Measurements from ENCODE around the gene NBPF20.
"Not testable (repeated sequence)": the region's sequence is repeated elsewhere in the genome, so short reads cannot be mapped to it uniquely, and the experiment has no call there.

The NBPF20 gene, protein sequence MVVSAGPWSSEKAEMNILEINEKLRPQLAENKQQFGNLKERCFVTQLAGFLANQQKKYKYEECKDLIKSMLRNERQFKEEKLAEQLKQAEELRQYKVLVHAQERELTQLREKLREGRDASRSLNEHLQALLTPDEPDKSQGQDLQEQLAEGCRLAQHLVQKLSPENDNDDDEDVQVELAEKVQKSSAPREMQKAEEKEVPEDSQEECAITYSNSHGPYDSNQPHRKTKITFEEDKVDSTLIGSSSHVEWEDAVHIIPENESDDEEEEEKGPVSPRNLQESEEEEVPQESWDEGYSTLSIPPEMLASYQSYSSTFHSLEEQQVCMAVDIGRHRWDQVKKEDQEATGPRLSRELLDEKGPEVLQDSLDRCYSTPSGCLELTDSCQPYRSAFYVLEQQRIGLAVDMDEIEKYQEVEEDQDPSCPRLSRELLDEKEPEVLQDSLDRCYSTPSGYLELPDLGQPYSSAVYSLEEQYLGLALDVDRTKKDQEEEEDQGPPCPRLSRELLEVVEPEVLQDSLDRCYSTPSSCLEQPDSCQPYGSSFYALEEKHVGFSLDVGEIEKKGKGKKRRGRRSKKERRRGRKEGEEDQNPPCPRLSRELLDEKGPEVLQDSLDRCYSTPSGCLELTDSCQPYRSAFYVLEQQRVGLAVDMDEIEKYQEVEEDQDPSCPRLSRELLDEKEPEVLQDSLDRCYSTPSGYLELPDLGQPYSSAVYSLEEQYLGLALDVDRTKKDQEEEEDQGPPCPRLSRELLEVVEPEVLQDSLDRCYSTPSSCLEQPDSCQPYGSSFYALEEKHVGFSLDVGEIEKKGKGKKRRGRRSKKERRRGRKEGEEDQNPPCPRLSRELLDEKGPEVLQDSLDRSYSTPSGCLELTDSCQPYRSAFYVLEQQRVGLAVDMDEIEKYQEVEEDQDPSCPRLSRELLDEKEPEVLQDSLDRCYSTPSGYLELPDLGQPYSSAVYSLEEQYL (N-terminal part only)

DNA sequence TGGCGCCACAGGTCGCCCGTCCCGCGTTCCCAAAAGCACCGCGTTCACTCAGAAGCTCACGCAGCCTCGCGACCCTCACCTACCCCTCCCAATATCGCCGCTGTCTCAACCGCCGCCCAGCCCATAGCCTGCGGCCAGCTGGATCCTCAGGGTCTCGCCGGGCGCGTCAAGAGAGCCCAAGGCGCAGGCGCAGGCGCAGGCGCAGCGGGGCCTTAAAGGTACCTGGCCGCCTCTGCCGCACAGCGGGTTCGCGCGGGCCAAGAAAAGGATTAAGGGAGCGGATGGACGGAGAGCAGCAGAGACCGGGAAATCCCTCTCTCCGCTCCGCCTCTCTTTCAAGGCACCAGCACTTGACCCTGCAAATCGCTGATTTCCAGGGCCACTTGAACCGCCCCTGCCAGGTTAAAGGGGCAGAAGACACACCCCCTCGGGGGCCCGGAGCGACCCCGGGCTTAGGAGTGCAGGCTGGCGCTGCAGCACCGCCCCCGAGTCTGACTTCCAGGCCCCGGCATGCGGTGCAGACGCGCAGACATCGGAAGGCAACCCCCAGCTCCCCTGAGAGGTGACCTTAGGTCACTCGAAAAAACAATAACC is at the start of gene NBPF20:
Gene NBPF20 (minus strand): TSS at position 168 of the 594 bp plus-strand sequence. CDS start 20,331 bp downstream, outside the sequence.
- peak; percentile 82 for DNase-seq

DNA sequence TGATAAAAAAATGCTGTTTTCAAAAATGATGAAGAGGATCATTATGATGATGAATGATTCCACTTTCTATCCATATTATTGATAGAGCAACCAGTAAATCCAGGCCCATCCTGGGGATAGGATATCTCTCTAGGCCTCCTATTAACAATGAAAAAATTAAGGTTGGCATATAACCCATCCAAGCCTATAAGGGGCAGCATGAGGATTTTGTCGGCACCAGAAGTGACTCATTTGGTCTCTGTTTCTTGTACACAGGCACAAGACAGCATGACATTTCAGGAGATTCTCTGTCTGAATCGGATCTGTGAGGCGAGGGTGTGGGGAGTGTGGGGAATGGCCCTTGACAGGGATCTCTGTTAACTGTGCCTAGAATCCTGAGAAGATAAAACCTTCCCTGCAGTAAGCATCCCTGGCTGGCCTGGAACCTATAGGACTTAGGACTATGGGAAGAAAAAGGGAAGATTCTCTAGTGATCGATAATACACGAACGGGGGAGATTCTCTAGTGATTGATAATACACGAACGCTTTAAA is 49.5 kb upstream of the NBPF20 start:
- not testable (repeated sequence) for DNase-seq

DNA sequence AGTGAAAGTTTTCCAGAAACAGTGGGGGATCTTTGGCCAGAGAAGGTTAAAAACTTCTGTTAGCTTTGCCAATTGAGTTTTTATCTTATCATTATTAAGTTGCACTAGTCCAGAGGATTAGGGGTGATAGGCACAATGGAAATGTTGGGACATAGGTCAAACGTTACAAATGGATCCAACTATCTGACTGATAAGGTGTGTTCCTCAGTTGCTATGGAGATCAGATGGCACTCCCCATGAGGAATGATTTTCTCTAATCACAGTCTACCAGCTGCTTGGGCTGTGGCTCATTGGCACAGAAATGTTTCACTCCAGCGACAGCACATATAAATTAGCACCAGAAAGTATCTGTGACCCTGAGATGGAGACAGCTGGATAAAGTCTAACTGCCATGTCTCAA is 47.3 kb upstream of the NBPF20 start:
- not testable (repeated sequence) for DNase-seq

DNA sequence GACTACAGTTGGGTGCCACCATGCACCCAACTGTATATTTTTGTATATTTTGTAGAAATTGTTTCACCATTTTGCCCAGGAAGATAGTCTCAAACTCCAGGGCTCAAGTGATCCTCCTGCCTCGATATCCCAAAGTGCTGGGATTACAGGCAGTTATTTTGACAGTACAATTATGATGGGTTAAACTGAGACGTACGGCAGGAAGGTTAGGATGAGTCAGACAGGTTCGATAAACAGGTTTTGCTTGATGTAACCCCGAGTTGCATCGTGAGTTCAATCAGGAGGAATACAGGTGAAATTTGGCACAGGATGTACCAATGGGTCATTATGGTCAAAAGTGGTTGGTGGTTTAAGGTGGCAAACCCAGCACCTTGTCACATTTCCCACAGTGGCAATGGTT is 46.0 kb upstream of the NBPF20 start:
- not testable (repeated sequence) for DNase-seq

DNA sequence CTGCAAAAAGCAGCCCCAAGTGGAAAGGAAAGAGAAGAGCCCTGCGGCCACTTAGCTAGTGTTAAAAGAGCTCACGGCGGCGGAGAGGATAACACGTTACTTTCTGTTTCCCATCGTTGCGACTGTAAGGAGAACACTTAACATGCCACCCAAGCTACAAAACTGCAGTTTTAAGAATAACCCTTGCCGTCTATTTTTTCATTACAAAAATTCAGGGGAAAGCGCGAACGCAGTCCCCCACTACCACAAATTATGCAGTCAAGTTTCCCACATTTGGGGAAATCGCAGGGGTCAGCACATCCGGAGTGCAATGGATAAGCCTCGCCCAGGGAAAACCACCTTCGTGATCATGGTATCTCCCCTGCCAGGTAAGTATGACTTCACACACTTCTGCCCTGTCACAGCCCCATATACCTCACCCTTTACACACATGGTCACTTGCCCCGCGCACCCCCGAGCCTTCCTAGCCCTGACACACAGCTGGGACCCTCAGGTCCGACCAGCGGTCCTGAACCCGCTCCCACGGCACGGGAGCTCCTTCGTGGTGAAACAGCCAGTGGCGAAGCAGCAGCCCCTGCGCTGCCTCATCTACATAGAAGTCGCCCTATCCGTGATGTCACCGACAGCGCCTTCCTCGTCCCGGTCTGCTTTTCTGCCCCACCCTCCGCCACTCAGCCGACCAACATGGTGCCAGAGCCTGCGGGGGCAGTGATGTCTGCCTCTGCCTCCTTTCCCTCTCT is 40.2 kb upstream of the NBPF20 start:
- DNase-seq: peak; percentile 68

DNA sequence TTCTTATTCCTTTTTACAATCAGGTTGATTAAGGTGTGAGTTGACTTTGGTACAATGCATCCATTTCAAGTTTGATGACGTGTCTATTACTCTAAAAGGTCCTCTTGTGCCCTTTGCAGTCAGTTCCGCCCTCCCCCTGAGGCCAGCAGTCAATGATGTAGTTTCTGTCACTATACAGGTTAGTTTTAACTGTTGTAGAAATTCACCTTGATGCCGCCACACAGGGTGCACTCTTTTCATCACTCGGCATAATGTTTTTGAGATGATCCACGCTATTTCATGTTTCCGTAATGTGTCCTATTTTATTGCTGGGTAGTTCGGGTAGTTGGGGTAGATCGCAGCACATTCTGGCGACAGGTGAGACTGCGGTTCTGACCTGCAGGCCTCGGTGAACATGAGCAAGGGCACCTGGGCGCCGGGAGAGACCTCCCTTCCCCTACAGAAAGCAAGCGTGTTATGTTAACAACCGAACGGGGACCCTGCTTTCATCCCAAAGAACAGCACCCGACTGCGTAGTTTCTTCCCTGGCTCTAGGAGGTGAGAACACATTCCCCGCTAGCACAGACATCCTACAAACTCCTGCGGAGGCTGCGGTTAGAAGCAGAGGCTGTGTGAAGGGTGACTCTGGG is 39.4 kb upstream of the NBPF20 start:
- DNase-seq: not testable (repeated sequence)

DNA sequence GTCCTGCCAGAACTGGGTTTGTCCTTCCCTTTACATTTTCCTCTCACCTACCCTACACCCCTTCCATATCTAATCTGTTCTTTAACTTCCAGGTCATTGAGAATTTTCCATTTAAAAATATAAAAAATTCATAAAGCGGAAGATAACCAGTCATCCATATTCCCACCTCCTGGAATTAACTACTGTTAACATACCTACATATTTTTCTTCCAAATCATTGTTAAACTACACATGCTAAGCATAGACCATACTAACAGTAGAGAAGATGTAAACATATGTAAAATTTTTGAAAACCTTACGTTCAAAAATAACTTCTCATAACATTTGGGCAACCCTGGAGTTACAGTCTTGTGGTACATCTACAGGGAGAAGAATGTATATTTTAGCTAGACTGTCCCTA is 38.6 kb upstream of the NBPF20 start:
- DNase-seq: not testable (repeated sequence)

DNA sequence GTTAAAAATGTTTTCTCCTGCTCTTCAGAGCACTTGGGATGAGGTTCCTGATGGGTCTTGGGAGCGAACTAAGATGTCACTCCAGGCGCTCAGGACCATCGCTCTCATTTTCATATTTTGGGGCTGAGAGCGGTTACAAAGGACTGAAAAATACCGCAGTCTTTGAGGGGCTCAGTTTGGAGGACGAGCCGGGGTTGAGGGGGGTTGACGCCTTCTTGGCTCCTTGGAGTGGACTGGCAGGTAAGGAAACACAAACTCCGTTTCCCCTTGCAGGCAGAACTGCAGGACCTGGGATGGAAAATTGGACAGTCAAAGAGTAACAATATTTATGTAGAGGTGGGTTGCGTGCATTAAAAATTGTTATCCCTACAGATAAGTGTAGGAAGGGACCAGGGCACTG is 35.3 kb upstream of the NBPF20 start:
- DNase-seq: not testable (repeated sequence)

DNA sequence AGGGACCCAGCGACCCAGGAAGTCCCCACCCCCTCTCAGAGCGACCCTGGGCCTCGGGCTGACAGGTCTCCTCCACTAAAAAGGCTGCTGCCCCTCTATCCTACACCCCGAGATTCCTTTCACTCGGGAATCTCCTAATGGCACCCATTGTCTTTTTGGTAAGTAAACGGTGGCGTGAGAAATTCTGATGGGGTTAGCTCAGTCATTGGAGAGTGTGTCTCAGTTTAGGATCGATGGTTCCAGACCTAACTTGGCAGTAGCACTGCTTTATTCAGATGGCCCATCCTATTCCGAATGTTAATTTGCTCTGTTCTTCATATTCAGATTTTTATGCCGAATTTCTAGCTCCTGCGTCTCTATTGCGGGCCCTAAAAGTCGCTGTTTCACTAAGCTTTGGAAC is 34.6 kb upstream of the NBPF20 start:
- not testable (repeated sequence) for DNase-seq

DNA sequence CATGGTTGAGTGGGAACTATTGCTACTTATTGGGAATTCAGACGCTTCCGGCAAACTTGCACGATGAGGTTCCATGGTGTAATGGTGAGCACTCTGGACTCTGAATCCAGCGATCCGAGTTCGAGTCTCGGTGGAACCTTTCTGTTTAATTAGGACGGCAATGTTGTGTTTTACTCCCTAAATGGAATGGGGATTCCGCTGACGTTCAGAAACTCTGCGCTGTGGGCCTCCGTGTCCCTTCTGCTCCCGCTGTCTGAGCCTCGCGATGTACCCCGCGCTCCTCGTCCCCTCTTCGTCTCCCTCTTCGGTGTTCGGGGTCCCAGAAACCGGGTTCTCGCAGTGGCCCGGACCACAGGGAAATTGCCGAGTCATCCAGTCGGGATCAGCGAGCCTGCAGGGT is 34.2 kb upstream of the NBPF20 start:
- DNase-seq: not testable (repeated sequence)

DNA sequence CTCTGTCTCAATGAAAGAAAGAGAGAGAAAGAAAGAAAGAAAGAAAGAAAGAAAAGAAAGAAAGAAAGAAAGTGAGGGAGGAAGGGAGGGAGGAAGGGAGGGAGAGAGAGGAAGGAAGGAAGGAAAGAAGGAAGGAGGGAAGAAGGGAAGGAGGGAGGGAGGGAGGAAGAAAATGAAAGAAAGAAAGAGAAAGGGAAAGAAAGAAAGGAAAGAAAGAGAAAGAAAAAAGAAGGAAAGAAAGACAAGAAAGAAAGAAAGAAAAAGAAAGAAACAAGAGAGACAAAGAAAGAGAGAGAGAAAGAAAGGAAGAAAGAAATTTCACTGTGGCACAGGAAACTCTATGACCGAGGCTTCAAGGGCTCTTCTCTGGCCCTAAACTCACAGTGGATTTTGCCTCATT is 33.7 kb upstream of the NBPF20 start:
- not testable (repeated sequence) for DNase-seq

DNA sequence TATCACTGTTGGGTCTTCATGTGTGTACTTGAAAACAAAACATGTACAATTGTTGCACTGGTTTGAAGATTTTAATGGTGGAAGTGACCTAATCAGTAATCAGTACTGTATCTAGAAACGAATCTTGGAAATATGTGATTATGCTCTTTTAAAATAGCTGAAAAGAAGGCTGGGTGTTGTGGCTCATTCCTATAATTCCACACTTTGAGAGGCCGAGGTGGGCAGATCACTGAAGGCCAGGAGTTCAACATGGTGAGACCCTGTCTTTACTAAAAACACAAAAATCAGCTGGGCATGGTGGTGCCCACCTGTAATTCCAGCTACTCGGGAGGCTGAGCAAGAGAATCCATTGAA is 29.4 kb upstream of the NBPF20 start:
- DNase-seq: not testable (repeated sequence)

DNA sequence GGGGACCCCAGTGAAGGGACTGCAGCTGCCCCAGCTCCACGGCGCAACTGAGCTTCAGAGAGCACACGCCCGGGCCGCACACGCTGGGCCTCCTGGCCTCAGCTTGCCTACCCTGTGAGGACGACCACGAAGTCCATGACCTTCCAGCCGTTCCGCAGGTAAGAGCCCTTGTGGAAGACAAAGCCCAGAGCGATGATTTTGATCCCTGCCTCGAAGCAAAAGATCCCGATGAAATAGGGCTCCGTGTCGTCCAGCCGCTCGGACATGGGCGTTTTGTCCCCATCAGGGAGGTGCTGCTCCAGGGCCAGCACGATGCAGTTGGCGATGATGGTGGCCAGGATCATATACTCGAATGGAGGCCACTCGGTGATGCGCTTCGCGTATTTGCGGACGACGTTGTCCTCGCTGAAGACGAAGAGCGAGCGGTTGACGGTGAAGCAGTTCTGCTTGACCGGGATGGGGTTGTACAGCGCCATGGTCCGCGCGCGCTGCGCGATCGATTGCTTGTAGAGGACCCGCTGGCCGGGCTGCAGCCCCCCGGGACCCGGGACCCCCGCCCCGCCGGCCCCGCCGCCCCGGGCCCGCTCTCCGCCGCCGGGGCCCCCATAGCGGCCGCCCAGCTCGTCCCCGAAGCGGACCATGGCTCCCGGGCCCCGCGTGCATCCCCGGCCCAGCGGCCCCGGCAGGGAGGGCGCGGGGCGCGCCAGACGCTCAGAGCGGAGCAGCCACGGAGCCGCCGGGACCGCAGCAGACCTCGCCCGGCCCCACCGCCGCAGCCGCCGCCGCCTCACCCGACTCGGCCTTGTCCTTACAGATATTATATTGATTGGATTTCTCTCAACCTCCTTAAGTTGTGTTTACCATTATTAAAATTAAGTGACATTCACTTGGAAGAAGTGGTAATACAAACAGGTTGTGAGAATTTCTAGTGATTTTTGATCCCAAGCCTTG is 28.7 kb upstream of the NBPF20 start:
- DNase-seq: not testable (repeated sequence)

DNA sequence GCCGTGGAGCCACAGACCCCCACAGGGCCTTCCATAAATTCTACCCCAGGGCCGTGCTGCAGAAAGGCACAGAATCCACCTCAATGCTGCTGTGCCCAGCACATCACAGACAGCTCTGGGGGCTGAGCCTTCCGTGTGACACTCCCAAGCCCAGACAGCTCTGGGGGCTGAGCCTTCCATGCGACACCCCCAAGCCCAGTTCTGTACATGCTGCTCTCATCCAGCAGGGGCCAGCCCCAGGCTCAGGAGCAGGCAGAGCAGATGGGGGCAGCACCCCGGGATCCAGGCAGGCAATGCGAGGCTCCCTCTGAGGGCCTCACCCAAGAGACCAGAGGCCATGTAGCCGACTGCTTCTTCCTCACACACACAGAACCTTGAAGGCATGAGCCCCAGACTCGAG is 27.1 kb upstream of the NBPF20 start:
- DNase-seq: not testable (repeated sequence)

DNA sequence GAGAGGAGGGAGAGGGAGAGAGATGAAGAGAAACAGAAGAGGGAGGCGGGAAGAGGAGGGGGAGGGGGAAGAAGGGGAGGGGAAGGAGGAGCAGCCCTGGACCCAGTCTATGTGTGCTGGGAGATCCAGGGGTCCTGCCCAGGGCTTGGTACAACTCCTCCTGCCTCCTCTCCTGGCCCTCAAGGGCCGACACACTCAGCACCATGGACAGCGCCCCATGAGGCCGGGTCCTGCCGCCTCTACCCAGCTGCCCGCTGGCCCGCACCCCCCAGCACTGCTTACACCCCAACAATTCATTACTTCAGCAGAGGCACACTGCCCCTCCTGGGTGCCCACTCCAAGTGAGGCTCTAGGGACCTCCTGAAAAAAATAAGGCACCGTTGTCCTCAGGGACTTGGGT is 26.5 kb upstream of the NBPF20 start:
- peak; percentile 39 for DNase-seq

DNA sequence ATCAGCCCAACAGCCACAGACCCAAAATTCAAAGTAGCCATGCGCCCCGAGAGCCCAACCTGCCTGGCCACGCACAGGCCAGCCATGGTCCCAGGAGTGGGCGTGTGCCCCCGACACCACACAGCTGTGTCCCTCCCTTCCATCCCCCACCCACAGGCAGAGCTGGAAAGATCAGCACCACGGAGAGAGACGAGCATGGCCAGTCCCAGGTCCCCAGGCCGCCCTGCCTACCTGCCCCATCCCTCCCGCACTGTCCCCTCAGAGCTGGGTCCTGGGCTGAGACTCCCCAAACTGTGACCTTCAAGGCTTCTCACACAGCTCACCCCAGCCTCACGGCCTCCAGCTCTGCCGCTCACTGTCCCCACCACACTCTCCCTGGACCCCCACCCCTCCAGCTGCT is 19.8 kb upstream of the NBPF20 start:
- DNase-seq: not testable (repeated sequence)

DNA sequence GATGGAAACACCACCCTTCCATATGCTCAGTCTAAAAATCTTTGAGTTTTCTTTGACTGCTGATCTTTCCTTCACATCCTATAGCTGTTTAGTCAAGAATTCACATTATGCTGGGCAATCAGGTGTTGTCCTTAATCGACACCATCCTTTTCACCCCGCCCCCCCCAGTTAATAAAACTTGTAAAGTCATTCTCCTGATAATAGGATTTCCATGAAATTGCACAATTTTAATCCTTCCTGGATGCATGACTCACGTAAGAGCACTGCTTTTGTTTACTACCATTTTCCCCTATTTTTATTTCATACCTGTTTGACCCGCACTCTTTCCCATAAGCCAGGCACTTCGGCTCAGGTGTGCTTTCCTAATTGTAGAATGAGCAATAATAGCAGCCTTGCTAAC is 16.9 kb upstream of the NBPF20 start:
- DNase-seq: not testable (repeated sequence)

DNA sequence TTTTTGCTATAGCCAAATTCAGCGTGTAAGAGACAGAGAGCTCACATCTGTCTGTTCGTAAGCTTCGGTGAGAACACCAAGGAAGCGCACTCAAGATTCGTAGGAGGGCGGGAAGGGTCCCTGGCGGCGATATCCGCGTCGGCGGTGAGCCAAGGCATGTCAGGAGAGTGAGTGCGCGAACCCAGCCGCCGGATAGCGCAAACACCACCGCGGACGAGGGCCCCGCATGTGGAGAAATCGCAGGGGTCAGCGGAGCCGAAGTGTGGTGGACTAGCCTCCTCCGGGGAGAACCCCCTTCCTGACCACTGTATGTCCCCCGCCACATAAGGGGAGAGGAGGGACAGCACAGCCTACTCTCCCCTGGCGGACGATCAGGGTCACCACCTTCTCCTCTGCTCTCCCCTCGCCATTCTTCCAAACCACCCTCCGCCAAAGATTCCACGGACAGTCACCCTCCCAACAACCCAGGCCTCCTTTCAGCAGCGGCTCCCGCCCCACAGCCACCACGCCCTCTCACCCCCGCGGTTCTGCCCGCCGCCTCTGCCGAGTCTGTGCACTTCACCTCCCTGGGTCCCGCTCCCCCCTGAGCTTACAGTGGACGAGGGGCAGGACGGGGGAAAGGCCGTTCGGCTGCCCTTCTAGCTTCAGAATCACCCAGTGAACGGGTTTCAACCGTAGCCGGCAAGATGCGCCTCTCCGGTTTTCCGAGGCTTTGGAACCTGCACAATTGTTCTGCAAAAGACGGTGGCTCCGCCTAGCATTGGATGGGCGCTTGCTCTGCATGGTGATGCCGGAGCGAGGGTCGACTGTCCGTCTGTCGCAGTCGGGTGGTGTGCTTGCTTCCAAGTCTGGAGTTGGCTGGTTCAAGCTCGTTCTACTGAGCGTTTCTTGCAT is 6.2 kb upstream of the NBPF20 start:
- DNase-seq: peak; percentile 33

DNA sequence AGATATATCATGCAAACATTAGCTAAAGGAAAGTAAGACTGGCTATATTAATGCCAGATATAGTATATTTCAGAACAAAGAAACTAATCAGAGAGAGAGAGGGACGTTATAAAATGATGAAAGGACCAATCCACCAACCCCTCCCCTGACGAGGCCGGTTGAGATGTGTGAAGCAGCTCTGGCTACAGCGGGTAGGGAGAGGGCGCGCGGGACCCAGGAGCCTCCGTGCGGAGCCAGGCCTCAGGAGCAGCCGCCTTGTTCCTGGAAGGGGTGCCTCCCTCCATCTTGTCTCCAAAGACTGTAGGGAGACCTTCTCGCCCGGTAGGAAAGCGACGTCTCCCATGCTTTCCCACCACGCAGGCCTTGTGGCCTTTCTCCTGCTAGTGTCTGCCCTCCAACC is 5.4 kb upstream of the NBPF20 start:
- DNase-seq: not testable (repeated sequence)
